SJSA1 (cell line): ENCODE measurements around the gene KLHL40. TPM values are rescaled to one million over a fixed set of nuclear protein-coding genes. Genes with fewer than 3 reads are reported as not detected.
A peak's percentile ranks its signal among the peaks of the same experiment; 100 is the strongest.

Source experiments
- DNase-seq, 2 experiments: peaks; one replicate each; pipeline ENCODE4 v3.0.0-alpha.2; 2015 to 2020; ENCODE audit warnings: low spot score in 2 of 2, low read depth in 1 of 2
- H3K27ac ChIP-seq: fragments of 250-450 bp; sonication (Bioruptor Pico); 2 replicates; pipeline ENCODE4 v1.5.1; 2020; ENCODE audit warnings: mild to moderate bottlenecking, moderate library complexity
- H3K27me3 ChIP-seq: fragments of 250-450 bp; sonication (Bioruptor Pico); replicated peaks from 2 replicates; pipeline ENCODE4 v1.5.1; 2020; ENCODE audit warnings: mild to moderate bottlenecking, moderate library complexity
- H3K36me3 ChIP-seq: fragments of 250-450 bp; sonication (Bioruptor Pico); 2 replicates; pipeline ENCODE4 v1.5.1; 2020; ENCODE audit warnings: mild to moderate bottlenecking
- H3K4me1 ChIP-seq: fragments of 250-450 bp; sonication (Bioruptor Pico); replicated peaks from 2 replicates; pipeline ENCODE4 v1.6.1; 2021; ENCODE audit warnings: mild to moderate bottlenecking
- H3K4me3 ChIP-seq: fragments of 250-450 bp; sonication (Bioruptor Pico); 2 replicates; pipeline ENCODE4 v1.5.1; 2020; ENCODE audit warnings: mild to moderate bottlenecking
- H3K9me3 ChIP-seq: fragments of 250-450 bp; sonication (Bioruptor Pico); replicated peaks from 2 replicates; pipeline ENCODE4 v1.5.1; 2020; ENCODE audit warnings: mild to moderate bottlenecking
- total RNA-seq: library from RNA; depleted of rRNA; stranded (reverse); fragments of >200 nt; shearing (Covaris generic); gene quantifications from 2 replicates; pipeline ENCODE4 v1.2.3, GENCODE V29; 2014

KLHL40 gene
- total RNA-seq, 1 experiment from 2014 or later, result not detected

GRCh38 chr3:42705058-42705767, 19.9 kb downstream of the KLHL40 start:
- H3K4me3 ChIP-seq, result no peak overlapping the region
- no peaks in the 10 kb centered on the region for H3K9me3 ChIP-seq
- DNase-seq, result peak in 1 of 2 experiments; percentile 26
- no peaks in the 10 kb centered on the region for H3K27me3 ChIP-seq
- H3K27ac ChIP-seq, result no peak overlapping the region
- H3K36me3 ChIP-seq, result no peaks in the 10 kb centered on the region
- no peaks in the 10 kb centered on the region for H3K4me1 ChIP-seq

DNA sequence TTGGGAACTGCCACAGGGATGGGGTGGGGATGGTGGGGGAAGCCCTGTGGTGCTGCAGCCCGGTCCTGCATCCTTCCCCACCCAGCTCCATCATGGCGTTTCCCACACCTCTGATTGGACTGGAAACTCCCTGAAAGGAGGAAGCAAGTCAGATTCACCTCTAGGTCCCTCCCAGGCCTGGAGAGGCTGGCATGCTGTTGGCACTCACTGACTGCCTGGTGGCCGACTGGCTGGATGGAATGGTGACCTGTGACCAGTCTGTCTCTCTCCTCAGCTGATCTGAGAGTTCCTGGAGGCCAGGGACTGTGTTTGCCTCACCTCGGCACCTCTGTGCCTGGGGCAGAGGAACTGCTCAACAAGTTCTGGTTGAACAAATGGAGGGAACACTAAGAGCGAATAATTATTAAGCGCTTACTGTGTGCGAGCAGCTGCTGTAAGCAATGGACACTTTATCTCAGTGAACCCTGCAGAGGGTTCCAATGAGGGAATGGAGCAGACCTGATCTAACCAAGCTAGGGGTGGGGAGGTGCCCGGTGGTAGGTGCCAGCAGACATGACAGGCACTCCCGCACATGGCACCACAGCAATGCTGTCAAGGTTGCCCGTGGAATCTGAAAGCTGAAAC, 20.7 kb downstream of the KLHL40 start:
- H3K4me1 ChIP-seq, result no peaks in the 10 kb centered on the region
- H3K4me3 ChIP-seq, result no peak overlapping the region
- DNase-seq, result peak in 1 of 2 experiments; percentile 15
- H3K36me3 ChIP-seq, result no peaks in the 10 kb centered on the region
- H3K9me3 ChIP-seq, result no peaks in the 10 kb centered on the region
- no peak overlapping the region for H3K27ac ChIP-seq
- no peaks in the 10 kb centered on the region for H3K27me3 ChIP-seq

- Histone ChIP-seq H3K4me3 (no peak overlapping the region), H3K27me3 (no peaks in the 10 kb centered on the region), H3K4me1 (no peaks in the 10 kb centered on the region), H3K27ac (no peak overlapping the region), H3K9me3 (no peaks in the 10 kb centered on the region), H3K36me3 (no peaks in the 10 kb centered on the region)
- DNase-seq, result peak in 1 of 2 experiments; percentile 24
Observed at GRCh38 chr3:42706721-42707619, 21.6 kb downstream of the KLHL40 start.

DNA sequence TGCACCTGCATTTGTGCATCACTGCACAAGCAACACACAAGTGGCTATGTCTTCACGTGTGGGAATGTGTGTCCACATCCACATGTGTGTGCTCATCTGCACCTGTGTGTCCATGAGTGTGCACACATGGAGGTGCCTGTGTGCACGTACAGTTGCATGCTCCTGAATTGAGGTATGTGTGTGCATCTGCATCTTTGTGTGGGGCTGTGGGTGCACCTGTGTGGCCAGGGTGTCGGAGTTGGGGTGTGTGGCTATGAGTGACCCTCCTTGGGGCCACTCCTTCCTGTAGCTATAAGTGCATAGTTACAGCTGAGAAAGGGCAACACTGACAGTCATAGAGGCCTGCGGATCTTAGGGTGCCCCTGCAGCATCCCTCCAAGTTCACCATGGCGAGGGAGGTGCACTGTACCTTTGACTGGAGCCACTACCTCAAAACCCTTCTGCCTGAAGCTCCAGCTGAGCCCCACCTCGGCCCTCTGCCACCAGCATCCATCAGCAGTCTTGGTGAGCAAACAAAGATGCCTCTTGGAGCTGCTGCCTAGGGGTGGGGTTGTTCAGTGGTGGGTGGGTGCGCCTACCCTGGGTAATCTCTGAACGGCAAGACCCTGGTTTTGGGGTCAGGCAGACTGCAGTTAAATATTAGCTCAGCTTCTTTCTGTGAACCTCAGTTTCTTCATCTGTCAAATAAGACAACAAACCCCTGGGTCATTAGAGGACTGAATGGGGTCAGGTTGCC, 22.5 kb downstream of the KLHL40 start:
- H3K27me3 ChIP-seq, result no peaks in the 10 kb centered on the region
- no peak overlapping the region for H3K27ac ChIP-seq
- H3K9me3 ChIP-seq, result no peaks in the 10 kb centered on the region
- DNase-seq, result peak in 1 of 2 experiments; percentile 10
- H3K4me1 ChIP-seq, result no peaks in the 10 kb centered on the region
- H3K36me3 ChIP-seq, result no peaks in the 10 kb centered on the region
- no peak overlapping the region for H3K4me3 ChIP-seq

- DNase-seq, result peak in 1 of 2 experiments; percentile 33
- no peak overlapping the region for H3K4me3 ChIP-seq
- no peaks in the 10 kb centered on the region for H3K4me1 ChIP-seq
- no peak overlapping the region for H3K27ac ChIP-seq
- no peaks in the 10 kb centered on the region for H3K27me3 ChIP-seq
- no peaks in the 10 kb centered on the region for H3K9me3 ChIP-seq
- no peaks in the 10 kb centered on the region for H3K36me3 ChIP-seq
Observed at GRCh38 chr3:42708611-42709151, 23.3 kb downstream of the KLHL40 start.

DNA sequence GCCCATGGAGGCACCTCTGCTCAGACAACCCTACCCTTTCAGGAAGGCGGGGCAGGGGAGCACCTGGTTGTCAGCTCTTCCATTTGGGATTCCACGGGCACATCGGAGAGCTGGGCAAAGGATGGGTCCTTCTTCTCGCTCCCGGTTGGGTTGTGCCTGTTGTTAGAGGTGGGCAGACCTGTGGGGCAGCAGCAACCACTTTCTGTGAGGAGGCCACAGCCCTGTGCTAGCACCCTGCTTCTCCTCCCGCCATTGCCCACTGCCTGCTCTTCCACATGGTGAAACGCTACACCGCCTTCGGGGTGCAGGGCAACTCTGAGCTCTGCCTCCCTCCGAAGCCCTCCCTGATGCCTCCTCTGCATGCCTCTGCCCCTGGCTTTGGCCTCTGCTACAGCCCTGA, 24.3 kb downstream of the KLHL40 start:
- peak in 1 of 2 experiments; percentile 29 for DNase-seq
- Histone ChIP-seq H3K27ac (no peak overlapping the region), H3K27me3 (no peaks in the 10 kb centered on the region), H3K9me3 (no peaks in the 10 kb centered on the region), H3K4me1 (no peaks in the 10 kb centered on the region), H3K4me3 (no peak overlapping the region), H3K36me3 (no peaks in the 10 kb centered on the region)

DNA sequence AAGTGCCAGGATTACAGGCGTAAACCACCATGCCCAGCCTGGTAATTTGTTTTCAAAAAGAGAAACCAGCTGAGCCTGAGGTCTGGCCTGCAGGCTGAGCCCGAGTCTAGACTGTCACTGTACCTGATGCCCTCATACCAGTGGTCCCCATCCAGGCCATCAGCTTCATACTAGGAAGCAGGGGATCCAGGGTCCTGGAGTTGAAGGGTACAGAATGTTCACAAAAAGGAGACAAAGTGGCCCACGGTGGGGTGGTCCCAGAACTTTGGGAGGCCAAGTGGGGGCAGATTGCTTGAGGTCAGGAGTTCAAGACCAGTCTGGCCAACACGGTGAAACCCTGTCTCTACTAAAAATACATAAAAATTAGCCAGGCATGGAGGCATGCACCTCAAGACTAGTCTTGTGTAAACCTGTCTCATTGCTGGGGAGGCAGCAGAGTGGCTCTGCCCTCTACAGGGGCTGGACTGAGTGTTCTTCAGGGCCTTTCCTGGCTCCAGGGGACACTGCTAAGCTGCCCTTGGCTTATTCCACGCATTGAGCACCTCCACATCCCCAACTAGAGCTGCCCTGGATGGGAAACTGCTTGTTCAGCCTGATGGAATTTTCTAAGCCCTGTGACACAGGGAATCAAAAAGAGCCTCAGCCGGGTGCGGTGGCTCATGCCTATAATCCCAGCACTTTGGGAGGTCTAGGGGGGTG, 25.1 kb downstream of the KLHL40 start:
- no peaks in the 10 kb centered on the region for H3K4me1 ChIP-seq
- H3K4me3 ChIP-seq, result no peak overlapping the region
- no peaks in the 10 kb centered on the region for H3K27me3 ChIP-seq
- peak in 1 of 2 experiments; percentile 24 for DNase-seq
- no peak overlapping the region for H3K27ac ChIP-seq
- no peaks in the 10 kb centered on the region for H3K36me3 ChIP-seq
- no peaks in the 10 kb centered on the region for H3K9me3 ChIP-seq

DNA sequence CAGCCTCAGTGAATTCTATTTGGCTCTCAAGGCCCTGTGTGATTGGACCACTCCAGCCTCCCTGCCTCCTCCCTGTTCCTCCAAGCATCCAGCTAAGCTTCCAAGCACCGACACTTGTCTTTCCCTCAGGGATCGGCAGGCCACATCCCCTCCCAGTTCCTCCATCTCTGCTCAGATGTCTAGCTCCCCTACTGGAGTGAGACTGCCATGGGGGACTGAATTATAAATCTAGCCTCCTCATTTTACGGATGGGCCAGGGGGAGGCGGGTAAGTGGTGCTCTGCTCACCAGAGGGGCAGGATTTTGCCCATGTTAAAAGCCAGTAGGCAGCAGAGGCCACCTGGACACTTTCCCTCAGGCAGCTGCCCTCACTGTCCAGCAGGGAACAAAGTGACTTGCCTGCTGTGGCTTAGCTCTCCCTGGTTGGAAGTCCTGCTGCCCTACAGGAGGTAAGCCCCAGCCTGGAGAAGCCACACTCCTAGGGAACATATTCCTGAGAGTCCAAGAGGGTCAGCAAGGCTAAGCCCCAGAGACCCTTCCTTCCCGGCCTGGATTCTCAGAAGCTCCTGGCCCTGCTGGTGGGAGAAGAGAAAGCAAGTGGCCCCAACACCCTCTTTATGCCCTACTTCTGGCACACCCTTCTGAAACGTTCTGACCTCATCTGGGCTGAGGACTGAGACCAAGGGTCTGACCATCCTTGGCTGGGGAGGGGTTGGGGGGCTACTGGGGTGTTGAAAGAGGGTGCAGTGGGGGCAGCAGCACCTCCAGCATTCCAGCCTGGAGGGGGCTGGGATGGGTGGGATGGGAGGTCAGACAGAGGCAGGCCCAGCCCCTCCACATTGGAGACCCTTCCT, 26.4 kb downstream of the KLHL40 start:
- Histone ChIP-seq H3K36me3 (no peaks in the 10 kb centered on the region), H3K27ac (no peak overlapping the region), H3K4me3 (no peak overlapping the region), H3K27me3 (no peaks in the 10 kb centered on the region; the same call in 1 of the 2 replicates), H3K4me1 (no peaks in the 10 kb centered on the region), H3K9me3 (no peaks in the 10 kb centered on the region)
- DNase-seq, result peak in 1 of 2 experiments; percentile 16

DNA sequence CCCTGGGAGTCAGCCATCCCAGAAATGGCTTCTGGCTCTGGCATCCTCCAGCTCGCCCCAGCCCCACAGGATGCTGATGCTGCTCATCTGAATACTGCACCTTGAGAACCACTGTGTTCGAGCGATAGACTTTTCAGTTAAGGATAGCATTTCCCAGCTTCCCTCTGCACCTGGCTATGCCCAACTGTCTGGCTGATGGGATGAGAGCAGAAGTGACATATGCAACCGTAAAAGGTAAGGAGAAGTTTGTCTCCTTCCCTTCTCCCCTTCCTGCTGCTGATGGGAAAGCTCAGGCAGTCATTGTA, 27.0 kb downstream of the KLHL40 start:
- no peak overlapping the region for H3K27ac ChIP-seq
- no peak overlapping the region for H3K4me3 ChIP-seq
- no peaks in the 10 kb centered on the region; the same call in 1 of the 2 replicates for H3K27me3 ChIP-seq

GRCh38 chr3:42712688-42713372, 27.5 kb downstream of the KLHL40 start:
- no peaks in the 10 kb centered on the region for H3K4me1 ChIP-seq
- H3K27me3 ChIP-seq, result no peaks in the 10 kb centered on the region; the same call in 1 of the 2 replicates
- H3K9me3 ChIP-seq, result no peaks in the 10 kb centered on the region
- H3K27ac ChIP-seq, result no peak overlapping the region
- DNase-seq, result peak in 1 of 2 experiments; percentile 23
- no peaks in the 10 kb centered on the region for H3K36me3 ChIP-seq
- no peak overlapping the region for H3K4me3 ChIP-seq

More for the DNA sequence above, 27.0 kb downstream of the KLHL40 start:
- no peak for DNase-seq
- no peaks in the 10 kb centered on the region for H3K9me3 ChIP-seq
- H3K36me3 ChIP-seq, result no peaks in the 10 kb centered on the region
- no peaks in the 10 kb centered on the region for H3K4me1 ChIP-seq

DNA sequence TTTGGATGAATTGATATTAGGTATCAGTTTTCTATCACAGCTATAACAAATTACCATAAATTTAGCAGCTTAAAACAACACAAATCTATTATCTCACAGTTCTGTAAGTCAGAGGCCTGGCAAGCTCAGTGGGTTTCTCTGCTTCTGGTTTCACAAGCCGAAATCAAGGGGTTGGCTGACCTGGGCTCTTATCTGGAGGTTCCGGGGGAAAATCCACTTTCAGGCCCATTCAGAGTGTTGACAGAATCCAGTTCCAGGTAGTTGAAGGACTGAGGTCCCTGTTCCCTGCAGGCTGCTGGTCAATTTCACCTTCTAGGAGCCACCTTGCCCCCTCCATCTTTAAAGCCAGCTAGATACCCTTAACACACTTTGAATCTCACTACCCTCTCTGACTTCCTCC, 28.4 kb downstream of the KLHL40 start:
- Histone ChIP-seq H3K9me3 (no peaks in the 10 kb centered on the region), H3K36me3 (no peaks in the 10 kb centered on the region), H3K4me1 (no peaks in the 10 kb centered on the region), H3K27ac (no peak overlapping the region), H3K4me3 (no peak overlapping the region), H3K27me3 (no peaks in the 10 kb centered on the region; the same call in 1 of the 2 replicates)
- peak in 1 of 2 experiments; percentile 16 for DNase-seq
